Kidney epithelial cell (primary cell): ENCODE data around the gene GUCY2C. TPM values are rescaled to one million over a fixed set of nuclear protein-coding genes. Genes with fewer than 3 reads are reported as not detected.

Source experiments
- DNase-seq: peaks from one replicate; pipeline ENCODE4 v3.0.0-alpha.2; 2010; ENCODE audit warnings: low read depth
- H3K27me3 ChIP-seq: 2 replicates; pipeline ENCODE4 v1.6.0; 2011; ENCODE audit warnings: low read length; ENCODE audit not compliant: control insufficient read depth, insufficient read depth
- H3K36me3 ChIP-seq: 2 replicates; pipeline ENCODE4 v1.5.1; 2011; ENCODE audit warnings: low read length; ENCODE audit not compliant: control insufficient read depth, insufficient read depth
- H3K4me3 ChIP-seq: 2 replicates; pipeline ENCODE4 v1.5.1; 2011; ENCODE audit warnings: low read depth, mild to moderate bottlenecking, control low read depth, low read length
- CTCF ChIP-seq: IDR thresholded peaks from 2 replicates; pipeline ENCODE4 v1.5.1; 2011; ENCODE audit warnings: mild to moderate bottlenecking, moderate library complexity, low read length, control low read depth, inconsistent platforms; ENCODE audit not compliant: insufficient read depth, poor library complexity, severe bottlenecking
- total RNA-seq: library from RNA; depleted of rRNA; stranded (reverse); fragments of >200 nt; gene quantifications from 2 replicates; pipeline ENCODE4 v1.2.3, GENCODE V29; 2015

Gene GUCY2C
- total RNA-seq, 1 donor from 2014 or later: not detected

GRCh38 chr12:14589169-14590004 lies 107.0 kb downstream of the GUCY2C start:
- Histone ChIP-seq H3K36me3 (no peaks in the 10 kb centered on the region), H3K4me3 (no peak overlapping the region), H3K27me3 (no peaks in the 10 kb centered on the region)
- DNase-seq: no peak
- no peak for TF ChIP-seq CTCF

- H3K4me3 ChIP-seq: no peak overlapping the region
- no peak for TF ChIP-seq CTCF
- H3K36me3 ChIP-seq: no peaks in the 10 kb centered on the region
- no peak for DNase-seq
- no peaks in the 10 kb centered on the region for H3K27me3 ChIP-seq
Measured at GRCh38 chr12:14588571-14588970, 107.8 kb downstream of the GUCY2C start.

GRCh38 chr12:14578646-14579045 lies 117.8 kb downstream of the GUCY2C start:
- no peak for DNase-seq
- Histone ChIP-seq H3K27me3 (no peaks in the 10 kb centered on the region), H3K4me3 (no peak overlapping the region), H3K36me3 (no peaks in the 10 kb centered on the region)
- no peak for TF ChIP-seq CTCF

- Histone ChIP-seq H3K36me3 (no peaks in the 10 kb centered on the region), H3K4me3 (no peak overlapping the region), H3K27me3 (no peaks in the 10 kb centered on the region)
- no peak for TF ChIP-seq CTCF
- DNase-seq: peak; percentile 35
Measured at GRCh38 chr12:14577344-14577743, 119.1 kb downstream of the GUCY2C start.

GRCh38 chr12:14576896-14577295 lies 119.5 kb downstream of the GUCY2C start:
- Histone ChIP-seq H3K27me3 (no peaks in the 10 kb centered on the region), H3K4me3 (no peak overlapping the region), H3K36me3 (no peaks in the 10 kb centered on the region)
- TF ChIP-seq CTCF: no peak
- no peak for DNase-seq

GRCh38 chr12:14575585-14575984 lies 120.8 kb downstream of the GUCY2C start:
- Histone ChIP-seq H3K4me3 (no peak overlapping the region), H3K36me3 (no peaks in the 10 kb centered on the region), H3K27me3 (no peaks in the 10 kb centered on the region)
- no peak for DNase-seq
- TF ChIP-seq CTCF: no peak
